H1 (cell line): ENCODE measurements around the gene GTPBP1. TPM values are rescaled to one million over a fixed set of nuclear protein-coding genes. Genes with fewer than 3 reads are reported as not detected.

ENCODE experiments used
- CHD1 ChIP-seq: IDR thresholded peaks from 2 replicates; pipeline ENCODE4 v1.6.1; 2012; ENCODE audit warnings: low read depth, low read length, improper control_type of control experiment
- CHD2 ChIP-seq: IDR thresholded peaks from 2 replicates; pipeline ENCODE4 v1.6.1; 2012; ENCODE audit warnings: low read length, improper control_type of control experiment
- CHD7 ChIP-seq: fragments of 300-600 bp; sonication (generic); IDR thresholded peaks from 2 replicates; pipeline ENCODE4 v1.7.1; 2012; ENCODE audit warnings: low read length, moderate library complexity, mild to moderate bottlenecking, inconsistent platforms; ENCODE audit not compliant: insufficient replicate concordance
- CTBP2 ChIP-seq: IDR thresholded peaks from 2 replicates; pipeline ENCODE4 v1.7.0; 2011; ENCODE audit warnings: borderline replicate concordance, mild to moderate bottlenecking, moderate library complexity, mixed read lengths, low read length; ENCODE audit not compliant: insufficient read depth, insufficient read length
- JUND ChIP-seq: IDR thresholded peaks from 2 replicates; pipeline ENCODE4 v1.6.1; 2011; ENCODE audit warnings: mild to moderate bottlenecking, improper control_type of control experiment, low read length
- POLR2AphosphoS5 ChIP-seq: IDR thresholded peaks from 2 replicates; pipeline ENCODE4 v1.6.1; 2011; ENCODE audit warnings: low read depth, low read length
- RNF2 ChIP-seq: fragments of 200-900, 300-1000 bp; sonication (generic); IDR thresholded peaks from 2 replicates; pipeline ENCODE4 v1.7.1; 2016; ENCODE audit warnings: borderline replicate concordance, low read depth, mild to moderate bottlenecking, antibody characterized with exemption, low read length; ENCODE audit not compliant: poor library complexity, severe bottlenecking; ENCODE audit errors: missing control alignments
- SP1 ChIP-seq: IDR thresholded peaks from 2 replicates; pipeline ENCODE4 v1.6.1; 2011; ENCODE audit warnings: low read depth, low read length
- SUZ12 ChIP-seq: fragments of 200-600 bp; sonication (generic); IDR thresholded peaks from 2 replicates; pipeline ENCODE4 v1.6.1; 2012; ENCODE audit warnings: mild to moderate bottlenecking, inconsistent platforms, low read length, moderate library complexity, mixed read lengths
- TAF1 ChIP-seq: IDR thresholded peaks from 2 replicates; pipeline ENCODE4 v1.6.1; 2011; ENCODE audit warnings: mild to moderate bottlenecking, low read depth, low read length
- TEAD4 ChIP-seq: IDR thresholded peaks from 2 replicates; pipeline ENCODE4 v1.6.1; 2012; ENCODE audit warnings: low read depth, low read length, inconsistent platforms, mixed read lengths
- ZNF274 ChIP-seq: IDR thresholded peaks from 2 replicates; pipeline ENCODE4 v1.7.0; 2012; ENCODE audit warnings: low read length, borderline replicate concordance; ENCODE audit errors: extremely low read depth
- polyA plus RNA-seq, 7 experiments: library from polyadenylated mRNA; depleted of rRNA in 3 of 7; stranded (reverse) in 5 of 7; unstranded in 2 of 7; fragments of >200 nt in 5 of 7; fragments of 200-250 nt in 2 of 7; gene quantifications; 1 replicate in 5 of 7; 2 replicates in 1 of 7; 4 replicates in 1 of 7; pipeline versions ENCODE4 v1.2.1 to v1.2.3, GENCODE V29; 2011 to 2013; ENCODE audit warnings: missing spikeins in 2 of 7, mixed read lengths in 2 of 7
- total RNA-seq: library from RNA; stranded (reverse); fragmentation: NEBNext Ultra II Directional; extraction: Animal tissue kit (Norgen Biotek cat#: 25700); gene quantifications from 2 replicates; pipeline ENCODE4 v1.2.1, GENCODE V29; 2021

GTPBP1 gene
- total and polyA plus RNA-seq, 2 of the 8 experiments (the other 6 are each of a cell fraction or from before 2014, with no cell fraction given) = 53.1 to 91.8 TPM

- TF ChIP-seq CHD7 = no peak
- no peak for TF ChIP-seq CTBP2
- no peak for TF ChIP-seq RNF2
- no peak for TF ChIP-seq TEAD4
- no peak for TF ChIP-seq CHD1
- TF ChIP-seq SUZ12 = no peak
- no peak for TF ChIP-seq SP1
- no peak for TF ChIP-seq CHD2
- no peak for TF ChIP-seq JUND
- TF ChIP-seq TAF1 = no peak
- no peak for TF ChIP-seq ZNF274
- TF ChIP-seq POLR2AphosphoS5 = no peak
These were observed 67.7 kb downstream of the GTPBP1 start (continued) for GRCh38 chr22:38773363-38773946.
